Measurements from ENCODE around the gene SLC35E1.

- TF ChIP-seq CTCF (IDR thresholded peaks at IDR 0.05; ENCODE audit: insufficient read depth, low read length, poor library complexity, severe bottlenecking) (no peak), EZH2phosphoT487 (conservative IDR thresholded peaks at IDR 0.05; ENCODE audit: low read length) (no peak)
Observed at GRCh38 chr19:16595097-16595496, 22.9 kb upstream of the SLC35E1 start.

Measured in SU-DHL-6 (cell line).